ENCODE measurements around the gene NUP210L. TPM values are rescaled to one million over a fixed set of nuclear protein-coding genes. Genes with fewer than 3 reads are reported as not detected.
A peak's percentile ranks its signal among the peaks of the same experiment; 100 is the strongest.

Gene NUP210L
- total RNA-seq = 0.06 TPM

DNA sequence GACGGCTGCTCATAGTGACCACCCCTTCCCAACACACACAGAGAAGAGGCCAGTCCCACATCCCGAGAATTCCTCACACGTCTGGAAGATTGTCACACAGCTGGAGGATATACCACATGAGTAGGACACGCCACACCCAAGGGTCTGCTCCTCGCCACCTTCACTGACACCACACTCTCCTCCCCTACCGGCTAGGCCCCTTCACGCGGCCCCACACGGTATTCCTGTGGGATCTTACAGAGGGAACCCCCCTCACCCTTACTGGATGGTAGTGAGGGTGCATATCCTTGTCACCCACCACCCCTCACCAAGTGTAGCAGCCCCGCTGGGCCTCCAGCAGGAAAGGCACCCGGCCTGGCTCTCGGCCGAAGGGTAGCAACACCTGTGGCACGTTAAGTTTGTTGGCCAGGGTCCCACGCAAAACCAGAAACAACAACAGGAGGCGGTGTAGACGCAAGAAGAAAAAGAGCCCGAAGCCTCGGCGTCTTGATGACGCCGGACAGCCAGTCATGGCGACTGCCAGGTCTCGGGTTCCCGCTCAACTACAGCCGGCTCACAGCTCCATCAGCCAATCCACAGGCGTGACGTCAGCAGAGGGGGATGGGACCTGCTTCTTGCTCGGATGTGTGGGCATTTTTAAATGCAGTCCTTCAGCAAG lies at the start of gene NUP210L:
Gene NUP210L (minus strand): TSS at position 540 of the 658 bp plus-strand sequence.
- peak; percentile 64 for DNase-seq (ENCODE audit: low spot score)

DNA sequence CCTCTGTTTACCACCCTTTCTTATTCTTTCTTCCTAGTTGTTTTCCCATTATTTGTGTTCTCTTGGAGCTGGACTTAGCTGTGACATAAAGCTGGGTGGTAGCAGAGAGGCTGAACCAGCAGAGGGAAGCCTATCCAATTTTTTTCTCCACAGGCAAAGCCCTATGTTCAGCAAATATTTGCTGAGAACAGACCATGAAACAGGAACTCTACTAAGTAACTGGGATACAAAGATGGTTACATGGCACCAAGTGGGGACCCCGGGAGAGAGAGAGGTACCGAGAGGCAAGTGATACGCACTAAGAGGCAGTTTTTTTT lies 44.6 kb upstream of the NUP210L start:
- no peak for DNase-seq (ENCODE audit: low spot score)

DNA sequence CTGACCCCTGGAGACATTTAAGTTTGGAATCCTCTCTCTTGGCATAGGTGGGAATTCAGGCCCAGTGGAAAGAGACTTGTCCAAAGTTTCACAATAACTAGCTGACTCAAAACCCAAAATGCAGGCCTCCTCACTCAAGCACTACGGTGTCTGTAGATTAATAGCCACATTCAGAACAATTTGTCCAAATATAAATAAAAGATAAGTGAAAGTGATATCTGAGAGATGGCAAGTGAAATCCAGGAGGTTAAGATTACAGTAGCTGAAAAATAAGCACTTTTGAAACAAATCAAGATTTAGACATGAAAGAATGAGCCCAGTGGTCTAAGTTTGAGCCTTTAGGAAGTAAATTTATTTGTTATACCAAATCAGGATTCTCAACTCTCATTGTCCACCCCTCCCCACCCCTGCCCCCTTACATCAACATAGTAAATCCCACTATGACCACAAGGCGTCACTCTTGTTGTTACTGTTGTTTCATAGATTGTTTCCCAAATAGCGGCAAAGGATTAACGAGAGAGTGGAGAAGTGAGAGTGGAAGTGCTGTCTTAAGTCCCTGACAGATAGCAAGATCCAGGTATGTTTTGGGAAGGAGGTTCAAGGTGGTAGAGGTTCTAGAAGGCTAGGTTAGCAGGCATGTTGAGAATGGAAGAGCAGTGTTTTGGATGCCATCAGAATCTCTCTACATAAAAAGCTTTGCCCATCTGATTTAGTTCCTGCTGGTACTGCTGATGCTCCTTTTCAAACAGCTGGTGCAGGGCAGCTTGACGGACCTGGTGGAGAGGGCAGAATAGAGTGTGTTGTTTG lies 44.1 kb upstream of the NUP210L start:
- DNase-seq (ENCODE audit: low spot score) = peak; percentile 41

DNA sequence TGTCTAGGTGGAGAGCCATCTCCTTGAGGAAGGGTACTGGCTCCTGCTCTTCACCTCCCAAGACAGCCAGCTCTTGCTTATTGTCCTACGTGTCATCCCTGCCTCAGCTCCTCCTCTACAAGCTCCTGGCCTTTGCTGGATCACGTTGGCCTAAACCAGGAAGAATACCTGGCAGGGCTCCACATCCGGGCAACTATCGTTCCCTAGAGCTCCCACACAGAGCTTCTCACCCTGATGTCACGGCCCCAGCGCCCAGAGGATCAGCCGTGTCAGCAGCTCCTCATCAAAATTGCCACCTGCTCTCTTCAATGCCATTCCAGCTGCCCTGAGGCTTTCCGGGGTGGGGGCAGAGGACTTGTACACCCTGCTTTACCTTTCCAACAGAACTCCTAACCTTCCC lies 38.9 kb upstream of the NUP210L start:
- peak; percentile 72 for DNase-seq (ENCODE audit: low spot score)

DNA sequence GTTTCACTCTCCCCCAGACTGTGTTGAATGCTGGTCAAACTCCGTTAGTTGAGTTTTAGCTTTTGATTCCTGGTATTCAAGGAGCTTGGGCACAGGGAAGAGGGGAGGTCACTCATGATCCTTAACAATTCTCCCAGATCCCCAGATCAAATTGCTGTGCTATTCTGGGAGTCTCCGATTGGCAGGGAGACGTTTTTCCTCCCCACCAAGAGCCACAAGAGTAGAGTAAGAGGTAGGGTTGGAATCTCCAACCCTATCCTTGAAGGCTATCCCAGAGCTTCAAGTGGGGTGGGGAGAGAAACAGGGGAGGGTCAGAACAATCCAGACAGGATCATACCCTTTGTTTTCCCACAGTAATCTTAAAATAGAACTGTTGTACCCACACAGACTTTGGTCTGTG lies 37.6 kb upstream of the NUP210L start:
- DNase-seq (ENCODE audit: low spot score) = no peak

DNA sequence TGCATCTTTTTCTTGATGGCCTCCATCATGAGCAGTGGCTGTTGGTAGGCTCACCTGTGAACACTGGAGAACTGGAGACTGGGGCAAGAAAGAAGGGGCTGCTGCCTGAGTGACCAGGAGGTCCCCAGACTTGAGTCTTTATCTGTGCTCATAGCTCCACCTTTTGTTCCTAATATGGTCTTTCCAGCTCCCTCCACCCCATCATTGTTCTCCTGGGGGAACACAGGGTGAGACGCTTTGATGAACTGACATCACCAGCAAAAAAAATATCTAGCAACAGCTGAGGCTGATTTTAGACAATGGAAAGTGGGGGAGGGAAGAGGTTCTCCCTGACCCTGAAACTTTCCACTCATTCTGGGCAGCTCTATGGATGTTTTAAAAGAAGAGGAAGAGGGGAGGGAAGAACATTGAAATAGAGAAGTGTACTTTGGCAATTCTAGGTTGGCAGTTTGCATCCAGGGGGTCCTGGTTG lies 37.2 kb upstream of the NUP210L start, which contains the start of gene TPM3:
Gene TPM3 (minus strand): TSS at position 111 of the 472 bp plus-strand sequence. CDS start 82 bp downstream, at position 29.
- DNase-seq (ENCODE audit: low spot score) = no peak

DNA sequence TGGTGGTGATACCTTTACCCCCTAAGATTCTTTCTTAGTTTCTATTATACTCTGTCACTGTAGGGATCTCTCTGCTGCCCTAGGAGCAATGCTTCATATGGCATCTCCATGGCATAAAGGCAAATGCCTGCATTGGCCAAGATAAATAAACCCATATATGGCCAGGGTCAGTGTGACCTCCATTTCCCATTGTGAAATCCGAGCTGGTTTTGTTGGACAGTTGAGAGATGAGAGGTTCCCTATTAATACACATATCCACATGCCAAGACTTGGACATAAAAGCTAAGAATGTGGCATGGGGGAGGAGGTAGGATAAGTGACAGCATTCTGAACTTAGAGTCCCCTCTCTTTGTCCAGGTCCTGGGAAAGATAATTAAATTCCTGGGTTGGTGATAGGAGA lies 35.7 kb upstream of the NUP210L start:
- DNase-seq (ENCODE audit: low spot score) = no peak

DNA sequence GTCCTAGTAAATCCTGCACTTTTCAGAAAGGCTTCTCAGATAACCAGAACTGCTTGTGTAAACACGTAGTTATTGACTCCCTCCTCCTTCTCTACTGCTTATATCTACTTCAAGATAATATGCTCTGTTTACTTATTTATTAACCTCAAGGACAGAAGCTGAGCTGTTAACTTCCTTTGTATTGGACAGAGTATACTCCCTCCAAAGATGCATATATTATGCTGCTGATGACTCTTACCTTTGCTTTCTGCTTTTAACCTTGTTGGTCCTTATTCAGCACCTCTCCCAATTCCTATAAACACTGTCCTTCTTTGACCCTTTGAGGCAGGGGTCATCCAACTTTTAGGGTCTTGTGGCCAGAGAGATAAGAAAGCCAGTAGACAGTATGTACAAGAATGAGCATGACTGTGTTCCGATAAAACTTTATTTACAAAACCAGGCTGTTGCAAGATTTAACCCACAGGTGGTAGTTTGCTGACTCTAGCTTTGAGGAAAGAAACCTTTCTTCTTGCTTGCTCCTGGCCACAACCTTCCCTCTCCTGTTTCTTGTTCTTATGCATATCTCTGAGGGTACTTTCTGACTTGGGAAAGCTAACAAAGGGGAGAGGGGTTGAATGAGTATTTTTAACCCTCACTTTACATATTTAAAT lies 32.1 kb upstream of the NUP210L start:
- DNase-seq (ENCODE audit: low spot score) = no peak

DNA sequence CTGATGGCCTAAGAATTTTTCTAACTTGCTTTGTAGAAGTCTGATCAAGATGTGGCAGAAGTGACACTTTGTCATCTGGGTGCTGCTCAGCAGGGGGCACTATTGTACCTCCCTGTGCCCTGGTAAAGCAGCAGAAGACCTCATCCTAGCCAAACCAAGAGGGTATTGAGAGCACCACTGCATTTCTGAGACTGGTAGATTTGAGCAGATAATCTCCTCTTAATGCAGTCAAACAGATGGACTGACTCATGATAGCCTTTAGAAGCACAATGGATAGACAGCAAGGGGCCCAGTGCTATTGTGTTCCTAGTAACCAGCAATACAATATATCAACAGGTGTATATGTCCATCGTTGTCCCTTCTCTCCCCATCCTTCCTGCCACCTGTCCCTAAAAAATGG lies 31.3 kb upstream of the NUP210L start:
- DNase-seq (ENCODE audit: low spot score) = peak; percentile 71

DNA sequence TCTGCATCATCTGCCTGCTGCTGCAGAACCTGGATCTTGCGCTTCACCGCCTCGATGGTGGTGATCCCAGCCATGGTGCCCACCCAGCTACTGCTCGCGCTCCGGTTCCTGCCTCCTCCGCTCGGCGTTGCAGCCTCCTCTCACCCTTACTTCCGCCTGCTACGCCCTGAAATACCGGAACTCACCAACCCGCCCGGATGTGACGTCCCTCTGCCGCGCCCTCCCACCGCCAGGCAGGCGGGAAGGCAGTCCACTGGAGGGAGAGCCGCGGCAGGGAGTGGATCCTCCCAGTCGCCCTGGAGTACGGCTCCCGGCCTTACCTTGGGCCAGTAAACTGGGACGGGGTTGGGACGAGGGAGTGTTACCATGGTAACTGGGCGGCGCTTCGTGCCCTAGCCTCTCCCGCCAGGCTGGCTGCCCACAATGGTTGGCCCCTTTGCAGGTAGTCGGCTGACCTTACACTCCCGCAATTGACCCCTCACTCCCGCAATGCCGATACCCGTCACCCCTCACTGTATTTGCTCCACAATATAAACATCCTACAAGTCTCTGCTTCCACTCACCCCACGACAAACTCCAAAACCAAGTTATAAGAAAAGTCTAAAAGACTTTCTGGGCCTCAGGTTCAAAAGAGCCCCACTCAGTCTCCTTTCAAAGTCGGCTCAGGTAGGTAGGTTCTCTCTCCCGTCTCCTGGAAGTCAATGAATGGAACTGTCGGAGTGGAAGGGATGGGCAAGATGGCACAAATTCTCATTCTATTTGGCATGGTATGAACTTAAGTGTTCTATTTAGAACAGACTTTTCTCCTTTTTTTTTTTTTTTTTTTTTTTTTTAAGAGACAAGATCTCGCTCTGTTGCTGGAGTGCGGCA lies 28.4 kb upstream of the NUP210L start:
- DNase-seq (ENCODE audit: low spot score) = peak; percentile 96

DNA sequence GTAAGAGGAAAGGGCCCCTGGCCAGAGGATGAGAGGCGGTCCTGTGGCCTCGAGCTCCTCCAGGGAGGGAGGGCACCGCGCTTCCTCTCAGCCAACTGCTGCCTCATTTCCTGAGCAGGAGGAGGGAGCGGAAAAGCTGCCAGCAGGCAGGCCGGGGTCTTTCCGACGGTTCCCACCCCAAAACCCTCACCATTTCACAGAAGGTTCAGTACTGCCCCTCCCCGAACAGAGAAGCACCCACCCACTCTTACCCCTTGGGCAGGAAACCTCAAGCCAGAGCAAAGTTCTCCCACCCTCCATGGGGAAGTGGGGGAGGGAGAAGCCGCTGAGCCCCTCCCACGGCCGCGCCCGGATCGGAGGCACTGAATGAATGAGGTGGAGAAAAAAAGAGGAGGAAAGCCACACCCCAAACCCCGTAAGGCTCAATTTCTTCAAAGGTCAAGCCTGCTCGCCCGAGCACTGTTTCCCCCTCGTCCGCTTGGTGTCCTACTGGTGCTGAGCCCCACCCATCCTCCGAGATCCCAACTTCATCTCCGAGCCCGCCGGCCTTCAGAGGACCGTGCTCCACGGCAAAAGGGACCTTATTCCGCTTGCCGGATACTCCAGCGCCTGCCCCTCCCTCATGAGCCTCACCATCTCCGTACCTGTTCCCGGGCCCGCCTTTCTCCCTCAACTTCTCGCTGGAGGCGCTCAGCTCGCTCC lies 27.6 kb upstream of the NUP210L start:
- DNase-seq (ENCODE audit: low spot score) = peak; percentile 64

DNA sequence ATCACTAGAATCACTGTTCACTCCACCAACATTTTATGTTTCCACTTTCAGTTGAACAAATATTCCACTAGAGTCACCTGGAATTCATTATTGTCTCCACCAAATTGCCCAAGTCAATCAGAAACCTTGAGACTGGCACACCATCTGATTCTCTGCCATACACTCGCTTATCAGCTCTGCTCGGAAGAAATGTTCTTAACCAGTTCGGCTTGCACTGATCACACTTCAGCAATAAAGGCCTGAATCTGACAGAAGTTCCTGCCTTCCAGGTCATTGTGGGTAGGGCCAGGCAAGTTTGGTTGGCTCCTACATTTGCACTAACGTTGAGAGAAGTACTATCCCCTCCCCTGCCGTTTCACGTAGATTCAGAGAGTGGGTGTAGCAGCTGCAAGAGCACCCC lies 27.1 kb upstream of the NUP210L start:
- DNase-seq (ENCODE audit: low spot score) = no peak

DNA sequence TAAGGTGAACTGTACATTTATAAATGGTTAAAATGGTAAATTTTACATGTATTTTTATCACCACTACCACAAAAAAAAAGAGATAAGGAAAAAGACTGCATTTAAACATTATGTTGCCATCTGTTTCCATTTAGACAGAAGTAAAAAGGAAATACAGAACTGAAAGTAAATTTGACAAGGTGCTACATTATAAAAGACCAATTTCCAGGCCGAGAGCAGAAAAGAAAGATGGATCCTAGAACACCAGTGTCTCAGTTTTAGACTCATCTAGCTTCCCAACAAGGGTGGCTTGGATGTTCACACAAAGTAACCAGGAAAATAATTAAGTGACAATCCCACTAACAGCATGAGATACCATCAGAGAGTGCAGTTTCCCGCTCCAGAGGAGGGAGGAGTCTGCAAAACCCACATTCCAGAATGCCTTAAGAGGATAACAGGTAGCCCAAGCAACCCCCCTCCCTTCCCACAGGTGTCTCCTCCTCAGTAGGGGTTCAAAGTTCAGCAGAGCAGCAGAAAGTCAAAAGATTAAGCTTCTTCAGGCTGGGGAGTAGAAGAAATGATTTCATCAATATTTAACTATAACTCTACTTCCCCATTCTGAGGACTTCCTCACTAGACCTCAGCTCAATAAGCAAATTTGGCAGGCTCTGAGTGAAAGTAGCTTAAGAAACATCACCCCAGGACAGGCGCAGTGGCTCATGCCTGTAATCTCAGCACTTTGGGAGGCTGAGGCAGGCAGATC lies 25.2 kb upstream of the NUP210L start:
- peak; percentile 59 for DNase-seq (ENCODE audit: low spot score)

DNA sequence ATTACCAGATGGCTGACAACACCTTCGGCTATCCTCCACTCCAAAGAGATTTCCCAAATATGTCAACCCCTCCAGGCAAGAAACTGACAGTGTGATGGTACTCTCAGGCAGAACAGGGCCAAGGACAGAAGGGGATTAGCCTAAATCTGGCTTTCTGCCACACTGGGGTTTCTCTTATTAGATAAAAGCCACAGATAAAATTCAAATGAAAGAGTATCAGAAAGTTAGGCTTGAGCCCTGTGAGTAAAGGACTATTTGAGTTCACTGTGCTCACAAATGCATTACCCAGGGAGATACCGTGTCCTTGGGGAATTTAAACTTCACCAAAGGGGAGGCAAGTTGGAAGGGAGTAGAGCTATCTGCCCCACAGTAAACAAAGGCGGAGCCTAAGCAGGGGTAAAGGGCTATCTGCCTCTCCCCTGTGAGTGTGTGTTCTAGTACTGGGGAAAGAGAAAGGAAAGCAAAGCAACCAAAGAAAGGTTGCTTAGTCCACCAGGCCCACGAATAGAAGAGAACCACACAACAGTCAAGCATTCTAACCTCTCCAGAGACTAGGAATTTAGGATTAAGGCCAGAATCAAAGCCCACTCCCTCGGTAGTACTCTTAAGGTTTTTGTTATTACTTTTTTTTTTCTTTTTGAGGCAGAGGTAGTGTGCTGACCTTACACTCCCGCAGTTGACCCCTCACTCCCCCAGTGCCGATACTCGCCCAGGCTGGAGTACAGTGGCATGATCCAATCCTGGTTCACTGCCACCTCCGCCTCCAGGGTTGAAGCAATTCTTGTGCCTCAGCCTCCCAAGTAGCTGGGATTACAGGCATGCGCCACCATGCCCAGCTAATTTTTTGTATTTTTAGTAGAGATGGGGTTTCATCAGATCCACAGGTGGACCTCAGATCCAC lies 24.3 kb upstream of the NUP210L start:
- DNase-seq (ENCODE audit: low spot score) = no peak

DNA sequence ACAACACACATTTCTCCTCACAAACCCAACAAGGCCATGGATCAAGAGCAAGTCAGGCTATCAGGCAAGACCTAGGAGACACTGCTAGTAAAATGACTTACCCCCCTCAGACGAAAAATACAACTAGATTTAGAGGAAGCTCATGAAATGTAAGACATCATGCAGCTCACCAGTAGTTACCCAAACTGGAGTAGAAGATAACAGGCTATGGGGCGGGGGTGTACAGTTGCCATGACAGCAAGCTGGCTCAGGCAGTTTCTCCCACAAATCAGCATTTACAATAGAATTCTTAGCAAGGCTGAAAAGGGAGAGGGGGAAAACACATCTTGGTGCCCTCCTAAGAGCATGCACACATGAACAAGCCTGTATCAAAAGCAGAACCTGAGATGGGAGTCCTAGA lies 23.1 kb upstream of the NUP210L start:
- no peak for DNase-seq (ENCODE audit: low spot score)

DNA sequence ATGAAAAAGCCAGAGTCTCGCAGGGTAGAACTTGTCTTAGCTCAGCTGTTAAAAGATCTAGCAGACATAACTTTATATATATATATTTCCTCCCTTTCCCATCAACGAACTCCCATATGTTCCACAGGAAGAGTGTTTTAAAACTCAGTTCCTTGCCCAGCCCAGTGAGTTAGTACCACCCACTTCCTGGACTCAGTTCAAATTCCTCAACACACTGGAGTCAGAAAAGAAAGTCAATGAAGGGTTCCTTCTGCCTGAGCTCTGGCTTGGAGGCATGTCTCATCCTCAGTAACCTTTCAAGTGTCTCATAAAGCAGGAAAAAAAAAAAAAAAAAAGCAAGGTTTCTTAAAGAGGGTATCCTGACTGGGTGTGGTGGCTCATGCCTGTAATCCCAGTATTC lies 21.5 kb upstream of the NUP210L start:
- DNase-seq (ENCODE audit: low spot score) = peak; percentile 38

DNA sequence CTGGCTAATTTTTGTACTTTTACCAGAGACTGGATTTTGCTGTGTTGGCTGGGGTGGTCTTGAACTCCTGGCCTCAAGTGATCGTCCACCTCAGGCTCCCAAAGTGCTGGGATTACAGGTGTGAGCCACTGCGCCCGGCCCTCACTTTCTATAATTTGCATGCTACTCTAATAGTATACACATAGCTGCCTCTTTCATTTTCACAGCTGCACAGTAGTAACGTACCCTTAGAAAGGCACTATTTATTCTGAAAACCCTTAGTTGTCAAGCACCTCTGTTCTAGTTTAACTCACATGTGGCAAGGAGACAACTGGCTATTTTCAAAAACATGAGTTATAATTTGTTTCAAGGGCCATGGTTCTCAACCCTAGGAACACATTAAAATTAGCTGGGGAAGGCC lies 19.8 kb upstream of the NUP210L start:
- no peak for DNase-seq (ENCODE audit: low spot score)

DNA sequence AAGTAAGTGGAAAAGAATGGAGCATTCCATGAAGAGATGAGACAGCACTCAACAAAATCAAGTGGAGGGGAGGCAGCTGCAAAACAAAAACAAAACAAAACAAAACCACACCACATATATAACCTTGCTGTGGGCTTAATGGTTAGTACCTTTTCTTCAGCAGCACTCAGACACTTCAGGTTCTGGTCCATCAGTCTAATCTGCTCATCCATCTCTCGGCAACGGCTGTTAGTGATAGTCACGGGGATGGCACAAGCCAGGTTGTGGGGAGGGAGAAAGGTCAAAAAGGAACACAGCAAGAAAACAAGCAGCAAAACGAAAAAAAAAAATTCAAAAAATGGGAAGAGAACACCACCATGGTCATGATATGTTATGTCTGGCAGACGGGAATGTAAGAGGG lies 17.0 kb upstream of the NUP210L start:
- no peak for DNase-seq (ENCODE audit: low spot score)

DNA sequence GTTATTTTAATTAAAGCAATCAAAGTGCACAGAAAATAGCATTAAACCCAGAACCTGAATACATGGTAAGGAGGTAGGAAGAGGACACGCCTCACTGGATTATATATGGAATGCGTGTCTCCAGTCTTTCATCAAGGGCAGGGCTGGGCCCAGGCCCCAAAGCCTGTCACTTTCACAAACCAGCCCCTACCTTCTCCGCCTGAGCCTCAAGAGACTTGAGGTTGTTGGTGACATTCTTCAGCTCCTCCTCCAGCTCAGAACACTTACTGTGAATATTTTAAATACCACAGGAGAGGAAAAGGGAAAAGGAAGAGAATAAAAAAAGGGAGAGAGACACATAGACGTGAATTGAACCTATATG lies 16.3 kb upstream of the NUP210L start:
- DNase-seq (ENCODE audit: low spot score) = no peak
